Stimulated activated CD8-positive, alpha-beta memory T cell treated with anti-CD3 and anti-CD28 coated beads, Interleukin-4, amount 100 ng/mL, for 24 hours (primary cell): Measurements from ENCODE around the gene EPGN.
"Not testable (repeated sequence)": the region's sequence is repeated elsewhere in the genome, so short reads cannot be mapped to it uniquely, and the experiment has no call there.

ENCODE experiments used
- DNase-seq: peaks from one replicate; pipeline ENCODE4 v3.0.0-alpha.2; 2020; ENCODE audit warnings: low read depth

The EPGN gene

GRCh38 chr4:74340421-74340820, 32.2 kb downstream of the EPGN start:
- not testable (repeated sequence) for DNase-seq

GRCh38 chr4:74344031-74344430, 35.8 kb downstream of the EPGN start:
- no peak for DNase-seq

- no peak for DNase-seq
These were observed 45.6 kb downstream of the EPGN start for GRCh38 chr4:74353858-74354257.

- DNase-seq = no peak
These were observed 49.7 kb downstream of the EPGN start for GRCh38 chr4:74357965-74358364.

DNA sequence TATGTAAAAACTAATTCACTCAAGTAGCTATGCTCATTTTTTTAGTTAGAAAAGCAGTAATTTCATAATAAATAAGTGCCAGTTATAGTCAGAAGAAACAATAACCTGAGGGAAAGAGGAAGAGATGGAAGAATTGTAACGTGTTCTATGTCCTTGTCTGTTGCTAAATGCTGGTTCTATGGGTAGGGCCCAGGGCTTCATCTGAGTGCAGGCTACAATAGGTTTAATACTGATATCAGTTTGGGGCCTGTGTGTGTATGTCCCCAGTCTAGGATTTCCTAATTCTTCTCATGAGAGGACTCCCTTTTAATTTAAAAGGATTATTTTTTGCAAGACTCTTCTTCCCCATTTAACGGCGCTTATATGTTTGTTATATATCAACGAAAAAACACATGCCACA, 53.4 kb downstream of the EPGN start:
- no peak for DNase-seq

- DNase-seq = no peak
These were observed 54.1 kb downstream of the EPGN start for GRCh38 chr4:74362347-74362746.

DNA sequence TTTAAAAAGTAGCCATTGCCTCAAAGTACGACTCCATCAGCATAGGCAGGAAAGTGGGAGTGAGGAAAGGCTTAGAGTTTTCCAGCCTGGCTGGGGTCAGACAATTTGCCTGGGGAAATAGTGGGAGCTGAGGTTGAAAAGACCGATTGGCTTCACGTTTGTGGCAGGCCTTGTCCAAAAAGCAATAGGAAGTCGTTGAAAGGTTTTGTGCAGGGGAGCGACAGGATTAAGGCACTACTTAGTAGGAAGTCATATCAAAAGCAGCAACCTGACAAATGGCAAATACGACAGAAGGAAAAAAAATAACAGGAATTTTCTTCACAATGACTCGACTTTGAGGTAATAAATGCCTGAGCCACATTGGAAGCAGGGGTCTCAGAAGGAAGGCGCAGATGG, 56.0 kb downstream of the EPGN start:
- no peak for DNase-seq

- DNase-seq = no peak
These were observed 56.6 kb downstream of the EPGN start, which contains the start of gene EREG for GRCh38 chr4:74364652-74365491. TSS of gene EREG (plus strand) at chr4:74365145. CDS start at chr4:74365309, 164 bp downstream.

- no peak for DNase-seq
These were observed 57.5 kb downstream of the EPGN start for GRCh38 chr4:74365761-74366160.
